ENCODE results near the gene TTYH1. TPM values are rescaled to one million over a fixed set of nuclear protein-coding genes. Genes with fewer than 3 reads are reported as not detected.
A peak's percentile ranks its signal among the peaks of the same experiment; 100 is the strongest.
"Not testable (repeated sequence)": the region's sequence is repeated elsewhere in the genome, so short reads cannot be mapped to it uniquely, and the experiment has no call there.

The TTYH1 gene
- polyA plus RNA-seq, 2 of the 4 experiments (the other 2 are of a cell fraction), result 0.15 to 0.31 TPM

GRCh38 chr19:54439174-54439851 lies 24.0 kb downstream of the TTYH1 start:
- ATAC-seq (peak; percentile 89 to 95), FAIRE-seq (no peak), DNase-seq (ENCODE audit: low read depth in 1 of 2, low spot score in 1 of 2) (peak; percentile 64 to 69)
- 77% methylated on average over 12 of the region's 15 CpGs for WGBS (ENCODE audit: missing lambda C conversion rate)
- CTCF ChIA-PET, result interaction anchor here (0.8 to 5.1 kb wide), 16 partner anchors 9 to 115 kb away, joined by 3 to 39 read pairs (median 4); partner anchors contain the start of genes LENG8 and LENG9
- no peaks in the 10 kb centered on the region for H3K4me1 ChIP-seq
- POLR2A ChIA-PET, result interaction anchor here (0.7 to 2.9 kb wide), 4 partner anchors 9 to 24 kb away, joined by 3 to 18 read pairs (median 4); partner anchors contain the start of genes LENG8 and LENG9
- H3K4me3 ChIP-seq, result no peak overlapping the region
- no peak overlapping the region for H3K4me2 ChIP-seq
- TF ChIP-seq RAD21 (conservative IDR thresholded peaks at IDR 0.05 in 1 of 2, IDR thresholded peaks at IDR 0.05 in 1 of 2) (peak in 1 of 2 experiments; percentile 51; a peak in 2 of 5 replicates), FOSB (CRISPR knock-in tag; IDR thresholded peaks at IDR 0.05) (no peak), CTCF (IDR thresholded peaks at IDR 0.05) (peak; percentile 51), SMC3 (IDR thresholded peaks at IDR 0.05) (0 out of 3 replicates have a peak, but pooled peaks have one; percentile 10), CEBPB (IDR thresholded peaks at IDR 0.05) (0 out of 4 replicates have a peak, but pooled peaks of 1 of the 2 experiments have one; percentile 10)
- H3K9me3 ChIP-seq, result no peaks in the 10 kb centered on the region
- H3K27ac ChIP-seq, result no peak overlapping the region

- DNase-seq (ENCODE audit: low read depth in 1 of 2, low spot score in 1 of 2) (no peak), FAIRE-seq (no peak), ATAC-seq (no peak)
- Histone ChIP-seq H3K27ac (no peak overlapping the region), H3K4me1 (no peaks in the 10 kb centered on the region), H3K4me3 (no peak overlapping the region), H3K4me2 (no peak overlapping the region), H3K9me3 (no peaks in the 10 kb centered on the region)
- ChIA-PET POLR2A (interaction anchor here (0.8 to 2.9 kb wide), 2 partner anchors 8 to 23 kb away, joined by 3 to 18 read pairs; partner anchors contain the start of genes LENG8 and LENG9), CTCF (interaction anchor here (1.0 to 5.1 kb wide), 6 partner anchors 11 to 49 kb away, joined by 3 to 39 read pairs (median 8); no protein-coding TSS in a partner anchor)
- no peak for TF ChIP-seq CTCF (IDR thresholded peaks at IDR 0.05)
- TF ChIP-seq MYC (IDR thresholded peaks at IDR 0.05; ENCODE audit: borderline replicate concordance, low read length), result no peak
- WGBS (ENCODE audit: missing lambda C conversion rate), result 90% methylated on average over 5 of the region's 5 CpGs
Observed at GRCh38 chr19:54440641-54441040, 25.4 kb downstream of the TTYH1 start.

GRCh38 chr19:54444737-54445136 lies 29.5 kb downstream of the TTYH1 start:
- no peak for TF ChIP-seq HOXB13 (CRISPR knock-in tag; IDR thresholded peaks at IDR 0.05; ENCODE audit: low read depth)
- no peak for TF ChIP-seq ZSCAN20 (CRISPR knock-in tag; IDR thresholded peaks at IDR 0.05)
- TF ChIP-seq PBX3 (IDR thresholded peaks at IDR 0.05), result no peak
- no peak for TF ChIP-seq CHD2 (IDR thresholded peaks at IDR 0.05; ENCODE audit: low read length, partially characterized antibody)
- no peak for TF ChIP-seq RAD21 (conservative IDR thresholded peaks at IDR 0.05 in 1 of 2, IDR thresholded peaks at IDR 0.05 in 1 of 2)
- TF ChIP-seq GATA3 (IDR thresholded peaks at IDR 0.05; ENCODE audit: borderline replicate concordance), result no peak
- no peak for TF ChIP-seq CEBPB (IDR thresholded peaks at IDR 0.05)
- TF ChIP-seq TFCP2L1 (CRISPR knock-in tag; IDR thresholded peaks at IDR 0.05), result no peak
- TF ChIP-seq MAFK (IDR thresholded peaks at IDR 0.05; ENCODE audit: partially characterized antibody), result no peak
- TF ChIP-seq NR3C1 (IDR thresholded peaks at IDR 0.05), result no peak
- no peak for TF ChIP-seq BCL3 (IDR thresholded peaks at IDR 0.05)
- TF ChIP-seq JUNB (IDR thresholded peaks at IDR 0.05), result no peak
- TF ChIP-seq HDAC2 (IDR thresholded peaks at IDR 0.05), result no peak
- no peak for DNase-seq (ENCODE audit: low read depth in 1 of 2, low spot score in 1 of 2)
- CTCF ChIA-PET, result interaction anchor here (0.6 to 2.5 kb wide), 2 partner anchors 8 to 11 kb away, joined by 3 to 8 read pairs; no protein-coding TSS in a partner anchor
- POLR2A ChIA-PET, result no interaction called here
- FAIRE-seq, result no peak
- 90% methylated on average over 7 of the region's 7 CpGs for WGBS (ENCODE audit: missing lambda C conversion rate)
- no peak overlapping the region for H3K4me2 ChIP-seq
- peaks cover 11% of the 10 kb centered on the region for H3K4me1 ChIP-seq
- no peaks in the 10 kb centered on the region for H3K9me3 ChIP-seq
- ATAC-seq, result no peak
- no peak overlapping the region for H3K27ac ChIP-seq
- H3K4me3 ChIP-seq, result no peak overlapping the region

- FAIRE-seq; H3K27ac ChIP-seq; H3K9me3 ChIP-seq; DNase-seq (ENCODE audit: low read depth in 1 of 2, low spot score in 1 of 2); ATAC-seq; H3K4me3 ChIP-seq: not testable (repeated sequence)
- Histone ChIP-seq H3K4me1 (peaks cover 21% of the 10 kb centered on the region), H3K4me2 (peak overlapping the region; percentile 86)
- ChIA-PET CTCF (interaction anchor here (1.2 kb wide), 2 partner anchors 17 to 18 kb away, joined by 3 read pairs; partner anchors contain the start of gene LENG9), POLR2A (interaction anchor here (1.1 kb wide), 1 partner anchor 16 kb away, joined by 4 read pairs; no protein-coding TSS in a partner anchor)
- 92% methylated on average over 15 of the region's 15 CpGs for WGBS (ENCODE audit: missing lambda C conversion rate)
Observed at GRCh38 chr19:54446349-54446748, 31.1 kb downstream of the TTYH1 start.
